HepG2 (cell line): ENCODE data around the gene NEAT1. TPM values are rescaled to one million over a fixed set of nuclear protein-coding genes. Genes with fewer than 3 reads are reported as not detected.
A peak's percentile ranks its signal among the peaks of the same experiment; 100 is the strongest.

ENCODE experiments used
- ASH2L ChIP-seq: fragments of 300-600, 200-600 bp; sonication (generic); IDR thresholded peaks from 2 replicates; pipeline ENCODE4 v1.7.0; 2017; ENCODE audit warnings: low read depth, mild to moderate bottlenecking, moderate library complexity, mixed read lengths, low read length; ENCODE audit not compliant: insufficient read length
- CBX2 ChIP-seq, 2 experiments: fragments of 200-600 bp in 1 of 2; sonication (generic); formaldehyde crosslinking in 1 of 2; IDR thresholded peaks; 2 replicates each; pipeline versions ENCODE4 v1.7.0 to v1.8.1; 2018 to 2022; ENCODE audit warnings: low read depth in 2 of 2, low read length in 1 of 2, mild to moderate bottlenecking in 1 of 2, missing genetic modification reagents in 1 of 2
- ELF3 ChIP-seq: IDR thresholded peaks from 2 replicates; pipeline ENCODE4 v1.6.1; 2016; ENCODE audit warnings: missing genetic modification reagents, missing compliant biosample characterization
- KDM4B ChIP-seq: sonication (generic); formaldehyde crosslinking; IDR thresholded peaks from 2 replicates; pipeline ENCODE4 v1.4.0; 2020; ENCODE audit warnings: missing genetic modification reagents
- MAZ ChIP-seq, 2 experiments: sonication (generic) in 1 of 2; formaldehyde crosslinking in 1 of 2; IDR thresholded peaks; 2 replicates each; pipeline versions ENCODE4 v1.5.0 to v1.6.1; 2012 to 2020; ENCODE audit warnings: low read depth in 2 of 2, mild to moderate bottlenecking in 2 of 2, borderline replicate concordance in 1 of 2, improper control_type of control experiment in 1 of 2, low read length in 1 of 2, missing genetic modification reagents in 1 of 2, moderate library complexity in 1 of 2
- MTF1 ChIP-seq: sonication (generic); formaldehyde crosslinking; IDR thresholded peaks from 2 replicates; pipeline ENCODE4 v1.5.0; 2020; ENCODE audit warnings: missing genetic modification reagents
- MXI1 ChIP-seq: IDR thresholded peaks from 3 replicates; pipeline ENCODE4 v1.6.1; 2012; ENCODE audit warnings: low read depth, low read length, inconsistent platforms, borderline replicate concordance
- SIN3A ChIP-seq: IDR thresholded peaks from 2 replicates; pipeline ENCODE4 v1.6.1; 2011; ENCODE audit warnings: low read depth, mild to moderate bottlenecking, control low read depth, low read length, borderline replicate concordance
- SP1 ChIP-seq, 2 experiments: fragments of 450-650 bp in 1 of 2; sonication (generic) in 1 of 2; formaldehyde crosslinking in 1 of 2; IDR thresholded peaks; 2 replicates each; pipeline versions ENCODE4 v1.4.0 to v1.6.1; 2016 to 2020; ENCODE audit warnings: missing genetic modification reagents in 1 of 2
- YY1 ChIP-seq: IDR thresholded peaks from 2 replicates; pipeline ENCODE4 v1.6.1; 2011; ENCODE audit warnings: low read length, low read depth, moderate library complexity, mild to moderate bottlenecking; ENCODE audit not compliant: insufficient read depth, insufficient replicate concordance
- ZFYVE20 ChIP-seq: sonication (generic); formaldehyde crosslinking; IDR thresholded peaks from 2 replicates; pipeline ENCODE4 v1.8.0; 2023; ENCODE audit warnings: low read depth, mild to moderate bottlenecking, moderate library complexity, missing genetic modification reagents, borderline replicate concordance
- ZNF224 ChIP-seq: sonication (generic); formaldehyde crosslinking; IDR thresholded peaks from 2 replicates; pipeline ENCODE4 v1.5.0; 2020; ENCODE audit warnings: mild to moderate bottlenecking, missing genetic modification reagents
- ZNF501 ChIP-seq: sonication (generic); formaldehyde crosslinking; IDR thresholded peaks from 2 replicates; pipeline ENCODE4 v1.5.1; 2020; ENCODE audit warnings: mild to moderate bottlenecking, moderate library complexity, missing genetic modification reagents
- ZNF878 ChIP-seq: sonication (generic); formaldehyde crosslinking; IDR thresholded peaks from 2 replicates; pipeline ENCODE4 v1.8.1; 2023; ENCODE audit warnings: mild to moderate bottlenecking, missing genetic modification reagents, moderate library complexity
- polyA plus RNA-seq, 8 experiments: library from polyadenylated mRNA; depleted of rRNA in 3 of 8; stranded (reverse) in 7 of 8; unstranded in 1 of 8; fragments of >200 nt; fragmentation: Illumina TruSeq in 4 of 8; extraction: Trizol in 4 of 8; gene quantifications; 2 replicates each; pipeline versions ENCODE4 v1.2.1 to v1.2.3, GENCODE V29; 2011 to 2016; ENCODE audit warnings: low read depth in 4 of 8, missing spikeins in 1 of 8, mixed read lengths in 1 of 8; ENCODE audit not compliant: insufficient read depth in 1 of 8
- total RNA-seq, 5 experiments: library from RNA; depleted of rRNA; stranded (reverse); fragments of >200 nt; fragmentation: Illumina TruSeq; extraction: Trizol; gene quantifications; 2 replicates each; pipeline ENCODE4 v1.2.3, GENCODE V29; 2016; ENCODE audit warnings: low read depth in 1 of 5
- TF ChIP-seq, protein P1 (sequence below): sonication (generic); formaldehyde crosslinking; IDR thresholded peaks from 2 replicates; pipeline ENCODE4 v1.5.0; 2020; ENCODE audit warnings: missing genetic modification reagents
- TF ChIP-seq, protein P2 (sequence below), 2 experiments: sonication (generic) in 1 of 2; formaldehyde crosslinking in 1 of 2; IDR thresholded peaks; 2 replicates each; pipeline versions ENCODE4 v1.6.1 to v1.9.0; 2014 to 2022; ENCODE audit warnings: antibody characterized with exemption in 1 of 2, borderline replicate concordance in 1 of 2, inconsistent platforms in 1 of 2, low read depth in 1 of 2, missing genetic modification reagents in 1 of 2
- TF ChIP-seq, protein P3 (sequence below): sonication (generic); formaldehyde crosslinking; IDR thresholded peaks from 2 replicates; pipeline ENCODE4 v1.4.0; 2020; ENCODE audit warnings: missing genetic modification reagents, mild to moderate bottlenecking, borderline replicate concordance

The NEAT1 gene
- total and polyA plus RNA-seq, 2 of the 13 experiments (the other 11 are each of a cell fraction or from before 2014, with no cell fraction given): 20.5 to 41.2 TPM

DNA sequence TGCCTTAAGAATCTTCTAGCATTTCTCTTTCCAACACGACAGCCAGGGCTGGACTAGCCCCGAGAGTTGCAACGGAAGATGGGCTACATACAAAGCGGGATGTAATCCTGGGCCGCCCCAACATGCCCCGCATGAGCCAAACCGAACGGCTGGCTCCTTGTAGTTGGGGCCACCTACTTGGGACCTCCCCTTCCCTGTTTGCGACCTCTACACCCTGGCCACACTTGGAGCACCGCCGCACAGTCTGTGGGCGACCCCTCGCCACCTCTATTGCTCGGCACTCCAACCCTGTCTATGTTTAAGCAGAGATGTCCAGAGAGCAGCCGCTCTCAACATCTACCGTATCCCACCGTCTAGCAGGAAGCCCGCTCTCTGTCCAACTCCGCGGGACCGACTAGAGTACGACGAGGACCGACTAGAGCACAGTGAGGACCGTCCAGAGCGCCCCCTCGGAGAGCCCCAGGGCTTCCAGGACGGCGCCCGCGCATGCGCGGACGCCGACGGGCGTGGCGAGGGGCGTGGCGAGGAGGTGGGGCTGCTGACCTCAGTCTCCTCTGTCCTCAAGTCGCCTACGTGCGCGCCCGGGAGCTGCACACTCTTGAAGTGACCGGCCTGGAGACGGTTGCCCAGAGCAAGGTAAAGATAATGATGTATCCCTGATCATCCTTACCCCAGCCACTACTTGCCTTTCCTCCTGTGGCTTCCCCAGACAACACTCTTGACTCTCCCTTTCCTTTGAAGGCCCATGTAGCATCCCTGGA lies 32.3 kb downstream of the NEAT1 start (continued):
- TF ChIP-seq, protein P1, sequence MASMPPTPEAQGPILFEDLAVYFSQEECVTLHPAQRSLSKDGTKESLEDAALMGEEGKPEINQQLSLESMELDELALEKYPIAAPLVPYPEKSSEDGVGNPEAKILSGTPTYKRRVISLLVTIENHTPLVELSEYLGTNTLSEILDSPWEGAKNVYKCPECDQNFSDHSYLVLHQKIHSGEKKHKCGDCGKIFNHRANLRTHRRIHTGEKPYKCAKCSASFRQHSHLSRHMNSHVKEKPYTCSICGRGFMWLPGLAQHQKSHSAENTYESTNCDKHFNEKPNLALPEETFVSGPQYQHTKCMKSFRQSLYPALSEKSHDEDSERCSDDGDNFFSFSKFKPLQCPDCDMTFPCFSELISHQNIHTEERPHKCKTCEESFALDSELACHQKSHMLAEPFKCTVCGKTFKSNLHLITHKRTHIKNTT (CRISPR knock-in tag): no peak
- no peak for TF ChIP-seq ASH2L
- no peak for TF ChIP-seq KDM4B (CRISPR knock-in tag)
- TF ChIP-seq, protein P2, sequence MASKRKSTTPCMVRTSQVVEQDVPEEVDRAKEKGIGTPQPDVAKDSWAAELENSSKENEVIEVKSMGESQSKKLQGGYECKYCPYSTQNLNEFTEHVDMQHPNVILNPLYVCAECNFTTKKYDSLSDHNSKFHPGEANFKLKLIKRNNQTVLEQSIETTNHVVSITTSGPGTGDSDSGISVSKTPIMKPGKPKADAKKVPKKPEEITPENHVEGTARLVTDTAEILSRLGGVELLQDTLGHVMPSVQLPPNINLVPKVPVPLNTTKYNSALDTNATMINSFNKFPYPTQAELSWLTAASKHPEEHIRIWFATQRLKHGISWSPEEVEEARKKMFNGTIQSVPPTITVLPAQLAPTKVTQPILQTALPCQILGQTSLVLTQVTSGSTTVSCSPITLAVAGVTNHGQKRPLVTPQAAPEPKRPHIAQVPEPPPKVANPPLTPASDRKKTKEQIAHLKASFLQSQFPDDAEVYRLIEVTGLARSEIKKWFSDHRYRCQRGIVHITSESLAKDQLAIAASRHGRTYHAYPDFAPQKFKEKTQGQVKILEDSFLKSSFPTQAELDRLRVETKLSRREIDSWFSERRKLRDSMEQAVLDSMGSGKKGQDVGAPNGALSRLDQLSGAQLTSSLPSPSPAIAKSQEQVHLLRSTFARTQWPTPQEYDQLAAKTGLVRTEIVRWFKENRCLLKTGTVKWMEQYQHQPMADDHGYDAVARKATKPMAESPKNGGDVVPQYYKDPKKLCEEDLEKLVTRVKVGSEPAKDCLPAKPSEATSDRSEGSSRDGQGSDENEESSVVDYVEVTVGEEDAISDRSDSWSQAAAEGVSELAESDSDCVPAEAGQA (IDR thresholded peaks at IDR 0.05; ENCODE audit: low read depth): no peak
- TF ChIP-seq, protein P2 (CRISPR knock-in tag; IDR thresholded peaks at IDR 0.05; ENCODE audit: borderline replicate concordance): no peak
- TF ChIP-seq ZNF501 (CRISPR knock-in tag): peak; percentile 65; the same call in 1 of the 2 replicates
- TF ChIP-seq ZNF878 (CRISPR knock-in tag): no peak
- no peak for TF ChIP-seq YY1
- no peak for TF ChIP-seq MAZ (IDR thresholded peaks at IDR 0.05; ENCODE audit: borderline replicate concordance, low read depth, low read length)
- peak; percentile 67; the same call in 1 of the 2 replicates for TF ChIP-seq MAZ (CRISPR knock-in tag; IDR thresholded peaks at IDR 0.05; ENCODE audit: low read depth)
- TF ChIP-seq ZFYVE20 (CRISPR knock-in tag): no peak
- no peak for TF ChIP-seq ELF3 (CRISPR knock-in tag)
- peak; percentile 90; the same call in 1 of the 2 replicates for TF ChIP-seq SIN3A
- no peak for TF ChIP-seq MTF1
- no peak; the same call in 2 of the 3 replicates for TF ChIP-seq MXI1
- TF ChIP-seq ZNF224 (CRISPR knock-in tag): 0 out of 2 replicates have a peak, but pooled peaks have one; percentile 59
- no peak for TF ChIP-seq CBX2 (IDR thresholded peaks at IDR 0.05; ENCODE audit: low read depth, low read length)
- TF ChIP-seq CBX2 (CRISPR knock-in tag; IDR thresholded peaks at IDR 0.05; ENCODE audit: low read depth): no peak
- TF ChIP-seq, protein P3, sequence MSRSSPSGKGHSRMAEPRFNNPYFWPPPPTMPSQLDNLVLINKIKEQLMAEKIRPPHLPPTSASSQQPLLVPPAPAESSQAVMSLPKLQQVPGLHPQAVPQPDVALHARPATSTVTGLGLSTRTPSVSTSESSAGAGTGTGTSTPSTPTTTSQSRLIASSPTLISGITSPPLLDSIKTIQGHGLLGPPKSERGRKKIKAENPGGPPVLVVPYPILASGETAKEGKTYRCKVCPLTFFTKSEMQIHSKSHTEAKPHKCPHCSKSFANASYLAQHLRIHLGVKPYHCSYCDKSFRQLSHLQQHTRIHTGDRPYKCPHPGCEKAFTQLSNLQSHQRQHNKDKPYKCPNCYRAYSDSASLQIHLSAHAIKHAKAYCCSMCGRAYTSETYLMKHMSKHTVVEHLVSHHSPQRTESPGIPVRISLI (CRISPR knock-in tag): peak; percentile 32; the same call in 1 of the 2 replicates
- no peak for TF ChIP-seq SP1 (IDR thresholded peaks at IDR 0.05)
- TF ChIP-seq SP1 (CRISPR knock-in tag; IDR thresholded peaks at IDR 0.05): peak; percentile 44; the same call in 1 of the 2 replicates
